HG03521 (cell line): ENCODE data around the gene SSTR5.

Source experiments
- ATAC-seq: cut with Tn5 transposase; IDR thresholded peaks from one replicate; pipeline ENCODE4 v1.9.1; 2021; ENCODE audit warnings: mild to moderate bottlenecking, moderate library complexity; ENCODE audit not compliant: unreplicated experiment

The SSTR5 gene

GRCh38 chr16:1119766-1120576 is 47.4 kb downstream of the SSTR5 start:
- ATAC-seq: no peak

- ATAC-seq: no peak
Measured at GRCh38 chr16:1120577-1120941, 48.0 kb downstream of the SSTR5 start.

GRCh38 chr16:1121009-1121408 is 48.5 kb downstream of the SSTR5 start:
- ATAC-seq: no peak

GRCh38 chr16:1121601-1122397 is 49.3 kb downstream of the SSTR5 start:
- no peak for ATAC-seq

GRCh38 chr16:1122398-1122765 is 49.8 kb downstream of the SSTR5 start:
- ATAC-seq: no peak

GRCh38 chr16:1123525-1124230 is 51.1 kb downstream of the SSTR5 start:
- ATAC-seq: no peak

- no peak for ATAC-seq
Measured at GRCh38 chr16:1124291-1124690, 51.7 kb downstream of the SSTR5 start.

- no peak for ATAC-seq
Measured at GRCh38 chr16:1124795-1125194, 52.2 kb downstream of the SSTR5 start.

GRCh38 chr16:1125471-1125870 is 52.9 kb downstream of the SSTR5 start:
- ATAC-seq: no peak

- no peak for ATAC-seq
Measured at GRCh38 chr16:1126044-1126443, 53.5 kb downstream of the SSTR5 start.

GRCh38 chr16:1126586-1126985 is 54.0 kb downstream of the SSTR5 start:
- no peak for ATAC-seq

GRCh38 chr16:1127101-1127500 is 54.6 kb downstream of the SSTR5 start:
- ATAC-seq: no peak

GRCh38 chr16:1127971-1128715 is 55.6 kb downstream of the SSTR5 start:
- no peak for ATAC-seq

- ATAC-seq: no peak
Measured at GRCh38 chr16:1129106-1129960, 56.8 kb downstream of the SSTR5 start.

- no peak for ATAC-seq
Measured at GRCh38 chr16:1130382-1130781, 57.8 kb downstream of the SSTR5 start.
